ENCODE results near the gene KCNIP1. TPM values are rescaled to one million over a fixed set of nuclear protein-coding genes. Genes with fewer than 3 reads are reported as not detected.

Gene KCNIP1
- total RNA-seq, 4 donors from 2014 or later, result 4.8 to 9.2 (median 7.3) TPM; not detected in 1

- Histone ChIP-seq H3K9me3 (no peaks in the 10 kb centered on the region), H3K27me3 (no peaks in the 10 kb centered on the region), H3K4me1 (peaks cover 0 to 13% (median 3%) of the 10 kb centered on the region in 4 donors), H3K27ac (no peak overlapping the region), H3K36me3 (no peaks in the 10 kb centered on the region), H3K4me3 (no peak overlapping the region)
- WGBS, 2 donors, result 61 to 69% methylated on average over 6 of the region's 6 CpGs
- no peak for DNase-seq (ENCODE audit: low spot score in 2 of 2)
- TF ChIP-seq EP300 (IDR thresholded peaks at IDR 0.05) (peak in 1 of 2 donors; percentile 8), POLR2A (IDR thresholded peaks at IDR 0.05) (no peak), CTCF (IDR thresholded peaks at IDR 0.05) (no peak)
These were observed 35.1 kb downstream of the KCNIP1 start for GRCh38 chr5:170538696-170539586.

GRCh38 chr5:170540271-170540670, 36.5 kb downstream of the KCNIP1 start:
- H3K4me3 ChIP-seq, result no peak overlapping the region
- no peaks in the 10 kb centered on the region for H3K36me3 ChIP-seq
- WGBS, 2 donors, result 100% methylated on average over 1 of the region's 1 CpG; no CpG with 5 or more reads in 1 of the 2 donors
- no peaks in the 10 kb centered on the region for H3K27me3 ChIP-seq
- peaks cover 0 to 13% (median 3%) of the 10 kb centered on the region in 4 donors for H3K4me1 ChIP-seq
- TF ChIP-seq POLR2A (IDR thresholded peaks at IDR 0.05) (no peak), CTCF (IDR thresholded peaks at IDR 0.05) (no peak), EP300 (IDR thresholded peaks at IDR 0.05) (no peak)
- peaks cover 0 to 4% (median 0%) of the 10 kb centered on the region in 4 donors for H3K9me3 ChIP-seq
- no peak for DNase-seq (ENCODE audit: low spot score in 2 of 2)
- no peak overlapping the region for H3K27ac ChIP-seq

GRCh38 chr5:170541146-170541769, 37.4 kb downstream of the KCNIP1 start:
- Histone ChIP-seq H3K4me3 (no peak overlapping the region), H3K27me3 (no peaks in the 10 kb centered on the region), H3K9me3 (peaks cover 0 to 12% (median 0%) of the 10 kb centered on the region in 4 donors), H3K27ac (no peak overlapping the region), H3K36me3 (no peaks in the 10 kb centered on the region), H3K4me1 (peaks cover 0 to 13% (median 3%) of the 10 kb centered on the region in 4 donors)
- no peak for TF ChIP-seq EP300 (IDR thresholded peaks at IDR 0.05)
- no peak for TF ChIP-seq POLR2A (IDR thresholded peaks at IDR 0.05)
- 63 to 74% methylated on average over 1 of the region's 1 CpG for WGBS, 2 donors
- no peak for DNase-seq (ENCODE audit: low spot score in 2 of 2)

GRCh38 chr5:170542691-170543293, 39.0 kb downstream of the KCNIP1 start:
- H3K9me3 ChIP-seq, result peaks cover 0 to 12% (median 0%) of the 10 kb centered on the region in 4 donors
- WGBS, 2 donors, result 33 to 49% methylated on average over 8 of the region's 8 CpGs
- no peaks in the 10 kb centered on the region for H3K36me3 ChIP-seq
- peak overlapping the region in 1 of 4 donors; percentile 50 for H3K27ac ChIP-seq
- TF ChIP-seq POLR2A (IDR thresholded peaks at IDR 0.05) (no peak), CTCF (IDR thresholded peaks at IDR 0.05) (no peak), EP300 (IDR thresholded peaks at IDR 0.05) (no peak)
- no peak overlapping the region for H3K4me3 ChIP-seq
- peaks cover 0 to 13% (median 3%) of the 10 kb centered on the region in 4 donors for H3K4me1 ChIP-seq
- DNase-seq (ENCODE audit: low spot score in 2 of 2), result peak in 1 of 2 donors; percentile 30
- H3K27me3 ChIP-seq, result no peaks in the 10 kb centered on the region

- Histone ChIP-seq H3K27me3 (no peaks in the 10 kb centered on the region), H3K9me3 (peaks cover 0 to 12% (median 0%) of the 10 kb centered on the region in 4 donors), H3K4me1 (peaks cover 0 to 13% (median 3%) of the 10 kb centered on the region in 4 donors), H3K27ac (no peak overlapping the region), H3K36me3 (no peaks in the 10 kb centered on the region), H3K4me3 (no peak overlapping the region)
- DNase-seq (ENCODE audit: low spot score in 2 of 2), result no peak
- TF ChIP-seq POLR2A (IDR thresholded peaks at IDR 0.05) (no peak), EP300 (IDR thresholded peaks at IDR 0.05) (no peak), CTCF (IDR thresholded peaks at IDR 0.05) (no peak)
- WGBS, 2 donors, result 80 to 97% methylated on average over 2 of the region's 2 CpGs
These were observed 41.5 kb downstream of the KCNIP1 start for GRCh38 chr5:170545313-170545712.

All from tibial nerve (tissue), 4 donors.